ENCODE measurements around the gene NTRK3. TPM values are rescaled to one million over a fixed set of nuclear protein-coding genes. Genes with fewer than 3 reads are reported as not detected.

Gene NTRK3
- total and polyA plus RNA-seq, 2 of the 8 experiments (the other 6 are each of a cell fraction or from before 2014, with no cell fraction given) = 4.5 to 6.8 TPM

DNA sequence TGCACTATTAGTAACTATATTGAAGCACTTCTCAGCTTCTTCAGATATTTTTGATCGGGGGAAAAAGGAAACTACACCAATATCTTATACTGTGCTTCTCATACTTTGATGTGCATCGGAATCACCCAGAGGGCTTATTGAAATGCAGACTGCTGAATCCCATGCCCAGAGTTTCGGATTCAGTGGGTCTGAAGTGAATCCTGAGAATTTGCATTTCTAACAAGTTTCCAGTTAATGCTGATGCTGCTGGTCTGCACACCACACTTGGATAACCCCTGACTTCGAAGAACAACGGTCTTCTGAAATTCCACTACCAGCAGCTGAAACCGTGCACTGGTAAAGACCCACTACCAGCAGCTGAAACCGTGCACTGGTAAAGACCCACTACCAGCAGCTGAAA lies 243.9 kb downstream of the NTRK3 start:
- Histone ChIP-seq H3K56ac (replicated peaks; ENCODE audit: insufficient read length, low read depth, low read length) (no peak overlapping the region), H3K9ac (replicated peaks in 1 of 4; ENCODE audit: extremely low read depth in 1 of 4, low read depth in 3 of 4, low read length in 3 of 4) (no peak overlapping the region), H2BK5ac (ENCODE audit: low read depth, low read length) (no peak overlapping the region), H3K4me3 (ENCODE audit: extremely low read depth in 1 of 4, insufficient read depth in 2 of 4, low read depth in 3 of 4, low read length in 4 of 4) (no peak overlapping the region), H3K18ac (ENCODE audit: extremely low read depth, low read length) (no peak overlapping the region), H2BK15ac (ENCODE audit: low read length) (no peak overlapping the region), H3K36me3 (ENCODE audit: control insufficient read depth in 2 of 4, insufficient read depth in 4 of 4, low read length in 3 of 4) (no peaks in the 10 kb centered on the region), H2AFZ (ENCODE audit: low read length) (no peak overlapping the region), H2BK120ac (replicated peaks; ENCODE audit: low read depth, low read length) (no peak overlapping the region), H3K23ac (ENCODE audit: insufficient read length) (no peak overlapping the region), H3K4ac (replicated peaks; ENCODE audit: insufficient read length, low read depth, low read length) (no peak overlapping the region), H2BK12ac (ENCODE audit: low read depth, low read length) (no peak overlapping the region), H2BK20ac (ENCODE audit: low read length) (no peak overlapping the region), H3K79me1 (ENCODE audit: low read depth, low read length) (no peaks in the 10 kb centered on the region), H3K4me2 (ENCODE audit: insufficient read depth in 1 of 2, low read depth in 2 of 2, low read length in 2 of 2) (no peak overlapping the region), H3K27ac (ENCODE audit: low read depth, low read length) (no peak overlapping the region), H4K20me1 (replicated peaks in 1 of 2; ENCODE audit: control insufficient read depth in 1 of 2, insufficient read depth in 2 of 2, low read length in 2 of 2) (no peaks in the 10 kb centered on the region), H4K8ac (ENCODE audit: extremely low read depth, insufficient read depth, low read length) (no peak overlapping the region), H3K23me2 (ENCODE audit: low read depth, low read length) (no peaks in the 10 kb centered on the region), H3K4me1 (replicated peaks in 1 of 4; ENCODE audit: control insufficient read depth in 3 of 4, insufficient read depth in 4 of 4, low read length in 3 of 4) (peaks cover 2 to 15% (median 8%) of the 10 kb centered on the region in 4 experiments; a peak in 5 of 7 replicates), H4K91ac (replicated peaks; ENCODE audit: insufficient read length, low read length) (no peak overlapping the region), H2AK5ac (ENCODE audit: low read depth, low read length) (no peak overlapping the region), H4K5ac (ENCODE audit: insufficient read length, low read depth, low read length) (no peak overlapping the region), H3K79me2 (ENCODE audit: control insufficient read depth in 1 of 2, insufficient read depth in 2 of 2, low read length in 2 of 2) (no peaks in the 10 kb centered on the region), H3K14ac (ENCODE audit: insufficient read length) (no peak overlapping the region), H3K9me3 (ENCODE audit: insufficient read depth in 2 of 2, low read depth in 1 of 2, low read length in 1 of 2) (no peaks in the 10 kb centered on the region), H3K27me3 (replicated peaks in 1 of 4; ENCODE audit: control insufficient read depth in 3 of 4, extremely low read depth in 1 of 4, insufficient read depth in 3 of 4, low read length in 3 of 4) (no peaks in the 10 kb centered on the region)
- WGBS, 2 experiments (ENCODE audit: extremely low coverage in 1 of 2, insufficient coverage in 1 of 2, insufficient read length in 1 of 2, insufficient replicate concordance in 2 of 2, low coverage in 1 of 2, low lambda C conversion rate in 2 of 2, missing lambda C conversion rate in 1 of 2) = 89% methylated on average over 7 of the region's 7 CpGs; no CpG with 5 or more reads in 1 of the 2 experiments
- CTCF ChIA-PET (ENCODE audit: partially characterized antibody) = interaction anchor here (1.2 to 3.3 kb wide), 2 partner anchors 8 to 11 kb away, joined by 3 to 8 read pairs; no protein-coding TSS in a partner anchor
- FAIRE-seq = no peak
- no peak for DNase-seq (ENCODE audit: low read depth in 1 of 2, low spot score in 2 of 2)
- POLR2A ChIA-PET (ENCODE audit: partially characterized antibody) = no interaction called here
- TF ChIP-seq NRF1 (IDR thresholded peaks at IDR 0.05; ENCODE audit: low read depth, low read length) (no peak), YY1 (IDR thresholded peaks at IDR 0.05; ENCODE audit: low read depth, low read length) (no peak), SP1 (IDR thresholded peaks at IDR 0.05; ENCODE audit: low read depth, low read length) (no peak), ATF2 (IDR thresholded peaks at IDR 0.05; ENCODE audit: low read length) (no peak), POLR2A (IDR thresholded peaks at IDR 0.05; ENCODE audit: control extremely low read depth in 1 of 2, low read depth in 2 of 2, low read length in 2 of 2) (no peak), GABPA (IDR thresholded peaks at IDR 0.05; ENCODE audit: borderline replicate concordance, insufficient read depth, low read length) (no peak), KDM1A (IDR thresholded peaks at IDR 0.05; ENCODE audit: borderline replicate concordance, low read length) (no peak), SIRT6 (IDR thresholded peaks at IDR 0.05; ENCODE audit: low read length) (no peak), SIN3A (conservative IDR thresholded peaks at IDR 0.05 in 1 of 2, IDR thresholded peaks at IDR 0.05 in 1 of 2; ENCODE audit: low read depth in 1 of 2, low read length in 2 of 2) (no peak), JUN (IDR thresholded peaks at IDR 0.05; ENCODE audit: low read depth, low read length) (no peak)
- TF ChIP-seq, protein P1, sequence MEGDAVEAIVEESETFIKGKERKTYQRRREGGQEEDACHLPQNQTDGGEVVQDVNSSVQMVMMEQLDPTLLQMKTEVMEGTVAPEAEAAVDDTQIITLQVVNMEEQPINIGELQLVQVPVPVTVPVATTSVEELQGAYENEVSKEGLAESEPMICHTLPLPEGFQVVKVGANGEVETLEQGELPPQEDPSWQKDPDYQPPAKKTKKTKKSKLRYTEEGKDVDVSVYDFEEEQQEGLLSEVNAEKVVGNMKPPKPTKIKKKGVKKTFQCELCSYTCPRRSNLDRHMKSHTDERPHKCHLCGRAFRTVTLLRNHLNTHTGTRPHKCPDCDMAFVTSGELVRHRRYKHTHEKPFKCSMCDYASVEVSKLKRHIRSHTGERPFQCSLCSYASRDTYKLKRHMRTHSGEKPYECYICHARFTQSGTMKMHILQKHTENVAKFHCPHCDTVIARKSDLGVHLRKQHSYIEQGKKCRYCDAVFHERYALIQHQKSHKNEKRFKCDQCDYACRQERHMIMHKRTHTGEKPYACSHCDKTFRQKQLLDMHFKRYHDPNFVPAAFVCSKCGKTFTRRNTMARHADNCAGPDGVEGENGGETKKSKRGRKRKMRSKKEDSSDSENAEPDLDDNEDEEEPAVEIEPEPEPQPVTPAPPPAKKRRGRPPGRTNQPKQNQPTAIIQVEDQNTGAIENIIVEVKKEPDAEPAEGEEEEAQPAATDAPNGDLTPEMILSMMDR (IDR thresholded peaks at IDR 0.05; ENCODE audit: control extremely low read depth in 1 of 3, insufficient read depth in 1 of 3, low read depth in 1 of 3, low read length in 3 of 3) = no peak
